ENCODE results near the gene NFATC1. TPM values are rescaled to one million over a fixed set of nuclear protein-coding genes. Genes with fewer than 3 reads are reported as not detected.

The NFATC1 gene
- total and polyA plus RNA-seq, 2 donors from 2014 or later: 4.3 to 17.2 TPM

- FAIRE-seq (no peak), DNase-seq (no peak)
- H3K4me3 ChIP-seq (ENCODE audit: low read length in 3 of 3): no peak overlapping the region
- H3K4me1 ChIP-seq (ENCODE audit: control insufficient read depth in 2 of 3, insufficient read depth in 2 of 3, low read depth in 1 of 3, low read length in 3 of 3): no peaks in the 10 kb centered on the region
- TF ChIP-seq CTCF (IDR thresholded peaks at IDR 0.05; ENCODE audit: borderline replicate concordance, extremely low read depth, insufficient read depth): no peak
- H3K9me3 ChIP-seq (ENCODE audit: control insufficient read depth in 2 of 3, insufficient read depth in 1 of 3, low read length in 3 of 3): no peaks in the 10 kb centered on the region
- H3K9ac ChIP-seq (ENCODE audit: low read length in 3 of 3): no peak overlapping the region
- intact Hi-C loops (cut with DNase I): no loop called here
- H3K36me3 ChIP-seq (ENCODE audit: control insufficient read depth in 2 of 3, insufficient read depth in 3 of 3, low read length in 3 of 3): no peaks in the 10 kb centered on the region
- no peak overlapping the region for H3K27ac ChIP-seq (ENCODE audit: low read depth in 2 of 2, low read length in 2 of 2)
- no peaks in the 10 kb centered on the region for H3K27me3 ChIP-seq (ENCODE audit: control insufficient read depth, insufficient read depth, low read length)
Observed at GRCh38 chr18:79459946-79460480, 64.3 kb downstream of the NFATC1 start.

GRCh38 chr18:79460481-79461300 lies 65.0 kb downstream of the NFATC1 start:
- DNase-seq (no peak), FAIRE-seq (no peak)
- Histone ChIP-seq H3K27ac (ENCODE audit: low read depth in 2 of 2, low read length in 2 of 2) (no peak overlapping the region), H3K27me3 (ENCODE audit: control insufficient read depth, insufficient read depth, low read length) (no peaks in the 10 kb centered on the region), H3K36me3 (ENCODE audit: control insufficient read depth in 2 of 3, insufficient read depth in 3 of 3, low read length in 3 of 3) (no peaks in the 10 kb centered on the region), H3K4me3 (ENCODE audit: low read length in 3 of 3) (no peak overlapping the region), H3K4me1 (ENCODE audit: control insufficient read depth in 2 of 3, insufficient read depth in 2 of 3, low read depth in 1 of 3, low read length in 3 of 3) (no peaks in the 10 kb centered on the region), H3K9me3 (ENCODE audit: control insufficient read depth in 2 of 3, insufficient read depth in 1 of 3, low read length in 3 of 3) (no peaks in the 10 kb centered on the region), H3K9ac (ENCODE audit: low read length in 3 of 3) (no peak overlapping the region)
- intact Hi-C loops (cut with DNase I): no loop called here
- no peak for TF ChIP-seq CTCF (IDR thresholded peaks at IDR 0.05; ENCODE audit: borderline replicate concordance, extremely low read depth, insufficient read depth)

- H3K36me3 ChIP-seq (ENCODE audit: control insufficient read depth in 2 of 3, insufficient read depth in 3 of 3, low read length in 3 of 3): no peaks in the 10 kb centered on the region
- no peaks in the 10 kb centered on the region for H3K9me3 ChIP-seq (ENCODE audit: control insufficient read depth in 2 of 3, insufficient read depth in 1 of 3, low read length in 3 of 3)
- DNase-seq (no peak), FAIRE-seq (no peak)
- TF ChIP-seq CTCF (IDR thresholded peaks at IDR 0.05; ENCODE audit: borderline replicate concordance, extremely low read depth, insufficient read depth): no peak
- no peak overlapping the region for H3K4me3 ChIP-seq (ENCODE audit: low read length in 3 of 3)
- intact Hi-C loops (cut with DNase I): no loop called here
- H3K9ac ChIP-seq (ENCODE audit: low read length in 3 of 3): no peak overlapping the region
- H3K27ac ChIP-seq (ENCODE audit: low read depth in 2 of 2, low read length in 2 of 2): no peak overlapping the region
- H3K4me1 ChIP-seq (ENCODE audit: control insufficient read depth in 2 of 3, insufficient read depth in 2 of 3, low read depth in 1 of 3, low read length in 3 of 3): no peaks in the 10 kb centered on the region
- H3K27me3 ChIP-seq (ENCODE audit: control insufficient read depth, insufficient read depth, low read length): no peaks in the 10 kb centered on the region
Observed at GRCh38 chr18:79461627-79462026, 65.9 kb downstream of the NFATC1 start.

All from kidney (tissue), 14 donors.